ENCODE data around the gene NUDT8.

GRCh38 chr11:67642173-67643120, 12.7 kb upstream of the NUDT8 start:
- TF ChIP-seq, protein P1, sequence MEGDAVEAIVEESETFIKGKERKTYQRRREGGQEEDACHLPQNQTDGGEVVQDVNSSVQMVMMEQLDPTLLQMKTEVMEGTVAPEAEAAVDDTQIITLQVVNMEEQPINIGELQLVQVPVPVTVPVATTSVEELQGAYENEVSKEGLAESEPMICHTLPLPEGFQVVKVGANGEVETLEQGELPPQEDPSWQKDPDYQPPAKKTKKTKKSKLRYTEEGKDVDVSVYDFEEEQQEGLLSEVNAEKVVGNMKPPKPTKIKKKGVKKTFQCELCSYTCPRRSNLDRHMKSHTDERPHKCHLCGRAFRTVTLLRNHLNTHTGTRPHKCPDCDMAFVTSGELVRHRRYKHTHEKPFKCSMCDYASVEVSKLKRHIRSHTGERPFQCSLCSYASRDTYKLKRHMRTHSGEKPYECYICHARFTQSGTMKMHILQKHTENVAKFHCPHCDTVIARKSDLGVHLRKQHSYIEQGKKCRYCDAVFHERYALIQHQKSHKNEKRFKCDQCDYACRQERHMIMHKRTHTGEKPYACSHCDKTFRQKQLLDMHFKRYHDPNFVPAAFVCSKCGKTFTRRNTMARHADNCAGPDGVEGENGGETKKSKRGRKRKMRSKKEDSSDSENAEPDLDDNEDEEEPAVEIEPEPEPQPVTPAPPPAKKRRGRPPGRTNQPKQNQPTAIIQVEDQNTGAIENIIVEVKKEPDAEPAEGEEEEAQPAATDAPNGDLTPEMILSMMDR (IDR thresholded peaks at IDR 0.05), result no peak
- TF ChIP-seq EZH2 (IDR thresholded peaks at IDR 0.05; ENCODE audit: borderline replicate concordance, insufficient read depth, low read depth, low read length, poor library complexity, severe bottlenecking), result no peak

All from B cell (primary cell).